NCI-H446 treated with DMSO at 0.1 percent for 48 hours (cell line): ENCODE results near the gene TAF4.
"Not testable (repeated sequence)": the region's sequence is repeated elsewhere in the genome, so short reads cannot be mapped to it uniquely, and the experiment has no call there.

Source experiments
- DNase-seq: peaks from one replicate; lab custom pipeline; 2025; lab: John Stamatoyannopoulos, UW

Gene TAF4

GRCh38 chr20:62055862-62056115 is 9.9 kb downstream of the TAF4 start:
- not testable (repeated sequence) for DNase-seq

GRCh38 chr20:62055106-62055861 is 10.4 kb downstream of the TAF4 start:
- no peak for DNase-seq

- DNase-seq, result no peak
Measured at GRCh38 chr20:62054451-62054953, 11.2 kb downstream of the TAF4 start.

GRCh38 chr20:62053465-62054196 is 12.1 kb downstream of the TAF4 start:
- no peak for DNase-seq

GRCh38 chr20:62052842-62053464 is 12.7 kb downstream of the TAF4 start:
- no peak for DNase-seq

- DNase-seq, result no peak
Measured at GRCh38 chr20:62052336-62052841, 13.3 kb downstream of the TAF4 start.

GRCh38 chr20:62051546-62052255 is 14.0 kb downstream of the TAF4 start:
- no peak for DNase-seq

- no peak for DNase-seq
Measured at GRCh38 chr20:62051144-62051543, 14.5 kb downstream of the TAF4 start.

GRCh38 chr20:62050166-62051120 is 15.2 kb downstream of the TAF4 start:
- DNase-seq, result no peak

GRCh38 chr20:62049342-62050165 is 16.1 kb downstream of the TAF4 start:
- DNase-seq, result no peak

GRCh38 chr20:62048821-62049291 is 16.8 kb downstream of the TAF4 start:
- no peak for DNase-seq

- DNase-seq, result no peak
Measured at GRCh38 chr20:62048346-62048761, 17.3 kb downstream of the TAF4 start.

GRCh38 chr20:62047666-62048345 is 17.9 kb downstream of the TAF4 start:
- DNase-seq, result no peak

GRCh38 chr20:62046431-62046830 is 19.2 kb downstream of the TAF4 start:
- DNase-seq, result no peak

- DNase-seq, result no peak
Measured at GRCh38 chr20:62045529-62046285, 20.0 kb downstream of the TAF4 start.

GRCh38 chr20:62045118-62045517 is 20.6 kb downstream of the TAF4 start:
- DNase-seq, result no peak

GRCh38 chr20:62044631-62045030 is 21.1 kb downstream of the TAF4 start:
- DNase-seq, result no peak

- DNase-seq, result no peak
Measured at GRCh38 chr20:62043131-62043914, 22.4 kb downstream of the TAF4 start.
